H1 (cell line): Measurements from ENCODE around the gene TMEM178B. TPM values are rescaled to one million over a fixed set of nuclear protein-coding genes. Genes with fewer than 3 reads are reported as not detected.

Experiments used
- CBX5 ChIP-seq: fragments of 300-800, 300-1000 bp; sonication (generic); IDR thresholded peaks from 2 replicates; pipeline ENCODE4 v1.7.1; 2016; ENCODE audit warnings: antibody characterized with exemption, low read length, low read depth
- TEAD4 ChIP-seq: IDR thresholded peaks from 2 replicates; pipeline ENCODE4 v1.6.1; 2012; ENCODE audit warnings: low read depth, low read length, inconsistent platforms, mixed read lengths
- polyA plus RNA-seq, 7 experiments: library from polyadenylated mRNA; depleted of rRNA in 3 of 7; stranded (reverse) in 5 of 7; unstranded in 2 of 7; fragments of >200 nt in 5 of 7; fragments of 200-250 nt in 2 of 7; gene quantifications; 1 replicate in 5 of 7; 2 replicates in 1 of 7; 4 replicates in 1 of 7; pipeline versions ENCODE4 v1.2.1 to v1.2.3, GENCODE V29; 2011 to 2013; ENCODE audit warnings: missing spikeins in 2 of 7, mixed read lengths in 2 of 7
- total RNA-seq: library from RNA; stranded (reverse); fragmentation: NEBNext Ultra II Directional; extraction: Animal tissue kit (Norgen Biotek cat#: 25700); gene quantifications from 2 replicates; pipeline ENCODE4 v1.2.1, GENCODE V29; 2021
- TF ChIP-seq, protein P1 (sequence below): IDR thresholded peaks from 2 replicates; pipeline ENCODE4 v1.6.1; 2012; ENCODE audit warnings: inconsistent platforms

TMEM178B gene
- total and polyA plus RNA-seq, 2 of the 8 experiments (the other 6 are each of a cell fraction or from before 2014, with no cell fraction given) = 5.3 to 18.1 TPM

GRCh38 chr7:141359262-141359661 lies 285.4 kb downstream of the TMEM178B start (continued):
- TF ChIP-seq TEAD4 (no peak), CBX5 (no peak)
- TF ChIP-seq, protein P1, sequence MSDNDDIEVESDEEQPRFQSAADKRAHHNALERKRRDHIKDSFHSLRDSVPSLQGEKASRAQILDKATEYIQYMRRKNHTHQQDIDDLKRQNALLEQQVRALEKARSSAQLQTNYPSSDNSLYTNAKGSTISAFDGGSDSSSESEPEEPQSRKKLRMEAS = no peak
